ENCODE data around the gene SEC61A2. TPM values are rescaled to one million over a fixed set of nuclear protein-coding genes. Genes with fewer than 3 reads are reported as not detected.

SEC61A2 gene
- polyA plus RNA-seq, 3 donors: 0.30 to 3.4 (median 0.98) TPM

DNA sequence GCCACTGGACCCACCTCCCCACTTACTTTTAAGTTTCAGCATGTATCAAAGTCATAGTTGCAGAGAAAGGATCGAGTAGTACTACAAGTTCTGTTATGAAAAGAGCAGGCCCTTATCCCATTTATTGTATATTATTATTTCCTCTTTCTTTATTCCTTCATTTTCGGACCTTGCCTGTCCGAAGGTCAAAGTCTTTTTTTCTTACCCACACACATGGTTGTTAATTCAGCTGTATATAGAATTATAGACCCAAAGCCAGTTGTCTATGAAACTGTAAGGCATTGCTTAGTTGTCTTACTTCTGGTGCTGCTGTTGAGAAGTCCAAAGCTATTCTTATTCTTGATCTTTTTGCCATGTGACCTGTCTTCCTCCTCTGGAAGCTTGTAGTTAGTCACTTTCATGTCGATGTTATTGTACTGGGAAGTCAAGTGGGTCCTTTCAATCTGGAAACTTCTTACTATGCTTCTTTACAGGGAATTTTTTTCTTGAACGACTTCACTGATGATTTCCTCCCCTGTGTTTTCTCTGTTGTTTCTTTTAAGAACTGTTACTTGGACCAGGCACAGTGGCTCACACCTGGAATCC is 57.9 kb downstream of the SEC61A2 start:
- Histone ChIP-seq H3K9ac (ENCODE audit: insufficient read depth, low read length, poor library complexity, severe bottlenecking) (no peak overlapping the region), H3K36me3 (replicated peaks in 1 of 2; ENCODE audit: control insufficient read depth in 1 of 2, insufficient read depth in 2 of 2, low read length in 2 of 2) (peaks cover 14 to 33% of the 10 kb centered on the region in 2 donors), H3K79me2 (ENCODE audit: insufficient read depth, low read length) (peaks cover 45% of the 10 kb centered on the region), H3K4me2 (replicated peaks; ENCODE audit: extremely low read depth, low read length, poor library complexity, severe bottlenecking) (no peak overlapping the region), H3K4me3 (replicated peaks in 1 of 3; ENCODE audit: low read depth in 2 of 3, low read length in 3 of 3) (no peak overlapping the region), H3K4me1 (ENCODE audit: control insufficient read depth in 1 of 2, insufficient read depth in 2 of 2, low read length in 2 of 2) (peaks cover 0 to 3% of the 10 kb centered on the region in 2 donors), H4K20me1 (ENCODE audit: insufficient read depth, low read length) (peaks cover 30% of the 10 kb centered on the region), H2AFZ (ENCODE audit: insufficient read depth, low read depth, low read length, poor library complexity, severe bottlenecking) (no peak overlapping the region), H3K9me3 (replicated peaks in 1 of 2; ENCODE audit: control insufficient read depth in 1 of 2, insufficient read depth in 1 of 2, low read length in 2 of 2) (no peaks in the 10 kb centered on the region), H3K27me3 (ENCODE audit: control insufficient read depth in 2 of 2, insufficient read depth in 2 of 2, low read length in 2 of 2) (no peaks in the 10 kb centered on the region), H3K27ac (ENCODE audit: low read depth in 1 of 2, low read length in 2 of 2) (no peak overlapping the region)
- Mint-ChIP-seq H3K9me3 (peaks cover 0 to 6% (median 3%) of the 10 kb centered on the region in 7 donors), H3K27ac (peak overlapping the region in 1 of 7 donors; percentile 32), H3K27me3 (ENCODE audit: low read depth in 3 of 3) (no peaks in the 10 kb centered on the region), H3K4me3 (no peak overlapping the region), H3K36me3 (peaks cover 50 to 59% of the 10 kb centered on the region in 2 donors), H3K4me1 (peaks cover 28% of the 10 kb centered on the region)
- TF ChIP-seq, protein P1, sequence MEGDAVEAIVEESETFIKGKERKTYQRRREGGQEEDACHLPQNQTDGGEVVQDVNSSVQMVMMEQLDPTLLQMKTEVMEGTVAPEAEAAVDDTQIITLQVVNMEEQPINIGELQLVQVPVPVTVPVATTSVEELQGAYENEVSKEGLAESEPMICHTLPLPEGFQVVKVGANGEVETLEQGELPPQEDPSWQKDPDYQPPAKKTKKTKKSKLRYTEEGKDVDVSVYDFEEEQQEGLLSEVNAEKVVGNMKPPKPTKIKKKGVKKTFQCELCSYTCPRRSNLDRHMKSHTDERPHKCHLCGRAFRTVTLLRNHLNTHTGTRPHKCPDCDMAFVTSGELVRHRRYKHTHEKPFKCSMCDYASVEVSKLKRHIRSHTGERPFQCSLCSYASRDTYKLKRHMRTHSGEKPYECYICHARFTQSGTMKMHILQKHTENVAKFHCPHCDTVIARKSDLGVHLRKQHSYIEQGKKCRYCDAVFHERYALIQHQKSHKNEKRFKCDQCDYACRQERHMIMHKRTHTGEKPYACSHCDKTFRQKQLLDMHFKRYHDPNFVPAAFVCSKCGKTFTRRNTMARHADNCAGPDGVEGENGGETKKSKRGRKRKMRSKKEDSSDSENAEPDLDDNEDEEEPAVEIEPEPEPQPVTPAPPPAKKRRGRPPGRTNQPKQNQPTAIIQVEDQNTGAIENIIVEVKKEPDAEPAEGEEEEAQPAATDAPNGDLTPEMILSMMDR (IDR thresholded peaks at IDR 0.05): no peak
- DNase-seq: no peak
- no CpG with 5 or more reads among the region's 5 CpGs for WGBS (ENCODE audit: insufficient coverage)
- intact Hi-C loops (cut with micrococcal nuclease): no loop called here

DNA sequence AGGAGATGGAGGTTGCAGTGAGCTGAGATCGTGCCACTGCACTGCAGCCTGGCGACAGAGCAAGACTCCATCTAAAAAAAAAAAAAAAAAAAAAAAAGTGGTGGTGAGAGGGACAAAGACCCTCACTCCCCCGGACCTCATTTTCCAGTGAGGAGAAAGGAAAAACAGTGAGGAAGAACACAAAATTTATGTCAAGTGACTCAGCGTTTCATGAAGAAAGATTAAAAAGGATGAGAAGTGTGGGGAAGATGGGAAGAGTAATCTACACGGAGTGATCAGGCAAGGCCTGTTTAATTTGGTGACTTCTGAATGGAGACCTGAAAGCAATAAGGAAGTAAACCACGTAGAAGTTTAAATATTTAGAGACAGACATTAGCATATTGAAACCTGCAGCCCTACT is 59.2 kb downstream of the SEC61A2 start:
- intact Hi-C loops (cut with micrococcal nuclease): no loop called here
- H3K4me3 Mint-ChIP-seq: no peak overlapping the region
- H3K36me3 ChIP-seq (replicated peaks in 1 of 2; ENCODE audit: control insufficient read depth in 1 of 2, insufficient read depth in 2 of 2, low read length in 2 of 2): peaks cover 12 to 26% of the 10 kb centered on the region in 2 donors
- no peak for DNase-seq
- no peak overlapping the region for H3K4me3 ChIP-seq (replicated peaks in 1 of 3; ENCODE audit: low read depth in 2 of 3, low read length in 3 of 3)
- H3K4me1 ChIP-seq (ENCODE audit: control insufficient read depth in 1 of 2, insufficient read depth in 2 of 2, low read length in 2 of 2): peaks cover 6 to 13% of the 10 kb centered on the region in 2 donors
- H3K27ac ChIP-seq (ENCODE audit: low read depth in 1 of 2, low read length in 2 of 2): no peak overlapping the region
- H3K27ac Mint-ChIP-seq: no peak overlapping the region
- H3K27me3 ChIP-seq (ENCODE audit: control insufficient read depth in 2 of 2, insufficient read depth in 2 of 2, low read length in 2 of 2): no peaks in the 10 kb centered on the region
- H2AFZ ChIP-seq (ENCODE audit: insufficient read depth, low read depth, low read length, poor library complexity, severe bottlenecking): no peak overlapping the region
- peaks cover 47 to 49% of the 10 kb centered on the region in 2 donors for H3K36me3 Mint-ChIP-seq
- no peaks in the 10 kb centered on the region for H3K27me3 Mint-ChIP-seq (ENCODE audit: low read depth in 3 of 3)
- 90% methylated on average over 2 of the region's 6 CpGs for WGBS (ENCODE audit: insufficient coverage)
- H3K9me3 Mint-ChIP-seq: peaks cover 0 to 6% (median 3%) of the 10 kb centered on the region in 7 donors
- no peaks in the 10 kb centered on the region for H3K9me3 ChIP-seq (replicated peaks in 1 of 2; ENCODE audit: control insufficient read depth in 1 of 2, insufficient read depth in 1 of 2, low read length in 2 of 2)
- H3K9ac ChIP-seq (ENCODE audit: insufficient read depth, low read length, poor library complexity, severe bottlenecking): no peak overlapping the region
- TF ChIP-seq, protein P1 (IDR thresholded peaks at IDR 0.05): no peak
- H3K4me1 Mint-ChIP-seq: peaks cover 36% of the 10 kb centered on the region
- peaks cover 58% of the 10 kb centered on the region for H3K79me2 ChIP-seq (ENCODE audit: insufficient read depth, low read length)
- no peak overlapping the region for H3K4me2 ChIP-seq (replicated peaks; ENCODE audit: extremely low read depth, low read length, poor library complexity, severe bottlenecking)
- H4K20me1 ChIP-seq (ENCODE audit: insufficient read depth, low read length): peaks cover 36% of the 10 kb centered on the region

All from CD14-positive monocyte (primary cell).